Aorta (tissue), 5 donors: ENCODE data around the gene HSPA12A. TPM values are rescaled to one million over a fixed set of nuclear protein-coding genes. Genes with fewer than 3 reads are reported as not detected.
A peak's percentile ranks its signal among the peaks of the same experiment; 100 is the strongest.
"Not testable (repeated sequence)": the region's sequence is repeated elsewhere in the genome, so short reads cannot be mapped to it uniquely, and the experiment has no call there.

ENCODE experiments used
- ATAC-seq: fragments of 200-7000 bp; cut with Tn5 transposase; one replicate; pipeline ENCODE4 v1.9.1; 2022; ENCODE audit warnings: moderate library complexity; ENCODE audit not compliant: low FRiP score
- DNase-seq, 2 donors: peaks; one replicate each; pipeline ENCODE4 v3.0.0-alpha.2; 2020
- H3K27ac ChIP-seq, 2 donors: one replicate each; pipeline ENCODE4 v1.5.1; 2013; ENCODE audit warnings: low read length in 2 of 2, mild to moderate bottlenecking in 2 of 2, moderate library complexity in 2 of 2, control low read depth in 1 of 2, inconsistent platforms in 1 of 2, low read depth in 1 of 2
- H3K27me3 ChIP-seq, 2 donors: one replicate each; pipeline ENCODE4 v1.6.1; 2013; ENCODE audit warnings: control low read depth in 1 of 2, low read length in 1 of 2, mild to moderate bottlenecking in 1 of 2, moderate library complexity in 1 of 2; ENCODE audit not compliant: insufficient read depth in 2 of 2, control insufficient read depth in 1 of 2
- H3K36me3 ChIP-seq, 2 donors: one replicate each; pipeline ENCODE4 v1.6.1; 2013; ENCODE audit warnings: control low read depth in 1 of 2, low read length in 1 of 2, mild to moderate bottlenecking in 1 of 2; ENCODE audit not compliant: insufficient read depth in 2 of 2, control insufficient read depth in 1 of 2
- H3K4me1 ChIP-seq, 2 donors: one replicate each; pipeline ENCODE4 v1.6.1; 2013; ENCODE audit warnings: low read length in 2 of 2, control low read depth in 1 of 2, mild to moderate bottlenecking in 1 of 2, moderate library complexity in 1 of 2; ENCODE audit not compliant: insufficient read depth in 2 of 2, control insufficient read depth in 1 of 2
- H3K4me3 ChIP-seq, 2 donors: one replicate each; pipeline ENCODE4 v1.5.1; 2013; ENCODE audit warnings: low read length in 2 of 2, control low read depth in 1 of 2, mild to moderate bottlenecking in 1 of 2
- H3K9me3 ChIP-seq: one replicate; pipeline ENCODE4 v1.6.1; 2013; ENCODE audit warnings: mild to moderate bottlenecking, low read length; ENCODE audit not compliant: control insufficient read depth
- WGBS, 2 donors: extraction: QIAGEN DNeasy Blood & Tissue Kit; methylation state at CpG; one replicate each; pipeline ENCODE4 v1.1.7; 2013; 5-methylcytosine and 5-hydroxymethylcytosine counted together
- intact Hi-C, 2 donors: fragments of 100-400 bp; cut with DNase I; formaldehyde crosslinking; loops; one replicate each; pipeline versions ENCODE4 v1.14.2 to v1.15.0; 2022
- polyA plus RNA-seq, 2 donors: library from polyadenylated mRNA; stranded (reverse); fragments of 200-250 nt; gene quantifications; one replicate each; pipeline ENCODE4 v1.2.3, GENCODE V29; 2013
- total RNA-seq, 2 donors: library from RNA; stranded (reverse); fragmentation: NEBNext Ultra II Directional; extraction: Animal tissue kit (Norgen Biotek cat#: 25700); gene quantifications; one replicate each; pipeline ENCODE4 v1.2.1, GENCODE V29; 2021
- donor health status: healthy with polysubstance abuse.
- donor health status: Bipolar disorder and iron deficiency.
- donor health status: DM: no; HTN: no; CAD: no.
- donor health status: DM: no; HTN: no; CAD: no.
- donor health status: DM: yes; HTN: yes; CAD: no.

The HSPA12A gene
- total and polyA plus RNA-seq, 4 donors: 2.3 to 25.7 (median 10.2) TPM

- Histone ChIP-seq H3K4me3 (no peak overlapping the region), H3K27me3 (no peaks in the 10 kb centered on the region), H3K36me3 (no peaks in the 10 kb centered on the region), H3K9me3 (no peaks in the 10 kb centered on the region), H3K27ac (no peak overlapping the region), H3K4me1 (no peaks in the 10 kb centered on the region)
- 94 to 100% methylated on average over 2 of the region's 2 CpGs for WGBS, 2 donors
- ATAC-seq (no peak), DNase-seq (no peak)
- intact Hi-C loops: no loop called here
These were observed 24.3 kb downstream of the HSPA12A start for GRCh38 chr10:116718058-116718457.

DNA sequence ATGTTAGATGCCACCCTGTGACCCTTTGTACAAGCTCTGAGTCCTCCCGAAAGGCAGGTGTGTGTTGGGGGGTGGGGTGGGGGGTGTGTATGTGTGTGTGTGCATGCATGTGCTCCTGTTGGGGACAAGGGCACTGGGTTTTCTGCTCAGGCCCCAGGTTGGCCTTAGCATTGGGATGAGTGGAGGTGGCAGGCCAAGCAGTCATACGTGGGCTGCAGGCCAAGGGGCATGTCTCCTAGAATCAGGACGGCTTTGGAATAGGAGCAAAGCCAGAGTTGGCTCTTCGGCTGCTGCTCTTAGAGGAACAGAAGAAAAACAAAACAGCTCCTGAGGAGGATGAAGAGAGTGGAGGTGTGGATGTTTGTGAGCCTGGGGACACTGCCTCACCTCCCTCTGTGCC, 26.0 kb downstream of the HSPA12A start:
- no peaks in the 10 kb centered on the region for H3K27me3 ChIP-seq
- H3K36me3 ChIP-seq: no peaks in the 10 kb centered on the region
- no peak overlapping the region for H3K27ac ChIP-seq
- H3K4me1 ChIP-seq: no peaks in the 10 kb centered on the region
- intact Hi-C loops: no loop called here
- DNase-seq: no peak
- ATAC-seq: no peak
- 11 to 25% methylated on average over 4 of the region's 4 CpGs for WGBS, 2 donors
- H3K9me3 ChIP-seq: no peaks in the 10 kb centered on the region
- H3K4me3 ChIP-seq: no peak overlapping the region

DNA sequence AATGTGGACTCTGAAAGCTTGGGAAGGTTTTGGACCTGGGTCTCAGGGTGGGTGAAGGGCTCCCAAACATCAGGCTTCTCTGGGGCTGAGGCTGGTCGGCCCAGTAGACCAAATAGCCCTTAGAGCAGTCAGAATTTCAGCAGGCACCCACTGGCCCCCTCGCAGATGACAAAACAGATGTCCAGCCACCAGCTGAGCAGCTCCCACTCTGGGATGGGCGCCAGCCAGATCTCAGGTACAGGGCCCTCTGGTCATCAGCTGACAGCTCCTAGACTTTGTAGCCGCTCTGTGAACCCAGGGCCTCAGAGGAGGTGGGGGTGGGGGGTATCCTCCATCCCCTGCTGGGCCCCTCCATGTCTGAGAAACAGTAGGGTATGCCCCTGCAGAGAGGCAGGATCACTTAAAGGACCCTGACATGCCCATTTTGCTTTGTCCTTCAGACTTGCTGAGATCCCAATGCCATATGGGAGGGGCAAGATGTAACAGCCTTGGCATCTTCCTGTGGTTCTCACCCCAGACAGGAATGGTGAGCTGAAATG, 26.5 kb downstream of the HSPA12A start:
- intact Hi-C loops: no loop called here
- no peak overlapping the region for H3K27ac ChIP-seq

GRCh38 chr10:116715341-116715740, 27.0 kb downstream of the HSPA12A start:
- Histone ChIP-seq H3K4me3 (no peak overlapping the region), H3K4me1 (no peaks in the 10 kb centered on the region), H3K27ac (no peak overlapping the region), H3K27me3 (no peaks in the 10 kb centered on the region), H3K9me3 (no peaks in the 10 kb centered on the region), H3K36me3 (no peaks in the 10 kb centered on the region)
- DNase-seq: no peak
- 48 to 65% methylated on average over 4 of the region's 4 CpGs for WGBS, 2 donors
- intact Hi-C loops: no loop called here
- no peak for ATAC-seq

More for the DNA sequence above, 26.5 kb downstream of the HSPA12A start:
- DNase-seq (no peak), ATAC-seq (peak; percentile 19)
- no peak overlapping the region for H3K4me3 ChIP-seq
- no peaks in the 10 kb centered on the region for H3K9me3 ChIP-seq
- 94% methylated on average over 4 of the region's 4 CpGs for WGBS, 2 donors
- H3K36me3 ChIP-seq: no peaks in the 10 kb centered on the region
- no peaks in the 10 kb centered on the region for H3K4me1 ChIP-seq
- H3K27me3 ChIP-seq: no peaks in the 10 kb centered on the region

- 50 to 93% methylated on average over 1 of the region's 1 CpG for WGBS, 2 donors
- H3K4me3 ChIP-seq: no peak overlapping the region
- H3K36me3 ChIP-seq: no peaks in the 10 kb centered on the region
- intact Hi-C loops: no loop called here
- DNase-seq (no peak), ATAC-seq (no peak)
- H3K27ac ChIP-seq: no peak overlapping the region
- H3K9me3 ChIP-seq: no peaks in the 10 kb centered on the region
- no peaks in the 10 kb centered on the region for H3K27me3 ChIP-seq
- H3K4me1 ChIP-seq: no peaks in the 10 kb centered on the region
These were observed 28.5 kb downstream of the HSPA12A start for GRCh38 chr10:116713846-116714245.

DNA sequence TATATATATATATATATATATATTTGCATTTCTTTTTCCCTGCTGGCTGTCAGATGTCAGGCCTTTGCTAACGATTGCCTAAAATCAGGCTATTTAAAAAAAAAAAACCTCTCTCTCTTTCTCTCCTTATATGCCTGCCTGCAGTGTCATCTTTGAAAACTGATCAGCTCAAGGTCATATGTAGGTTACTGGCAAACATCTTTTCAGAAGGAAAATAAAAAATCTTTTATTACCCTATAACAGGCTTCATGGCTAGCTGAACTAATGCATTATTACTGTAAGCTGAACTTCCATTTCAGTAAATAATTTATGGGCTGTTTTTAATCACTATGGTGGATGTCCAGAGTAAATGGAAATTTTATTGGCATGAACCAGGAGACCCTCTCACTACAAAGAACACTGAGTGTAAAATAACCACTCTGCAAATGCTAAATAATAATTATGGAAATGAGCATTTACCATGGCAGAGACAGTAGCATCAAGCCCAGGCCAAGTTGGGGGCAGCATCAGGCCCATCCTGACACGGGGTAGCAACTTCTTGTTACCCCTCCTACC, 29.3 kb downstream of the HSPA12A start:
- Histone ChIP-seq H3K4me1 (peaks cover 0 to under 1% of the 10 kb centered on the region in 2 donors), H3K27ac (no peak overlapping the region), H3K9me3 (no peaks in the 10 kb centered on the region), H3K27me3 (no peaks in the 10 kb centered on the region), H3K36me3 (no peaks in the 10 kb centered on the region), H3K4me3 (no peak overlapping the region)
- ATAC-seq: no peak
- intact Hi-C loops: no loop called here
- DNase-seq: no peak
- 86 to 87% methylated on average over 2 of the region's 2 CpGs for WGBS, 2 donors

- no peak overlapping the region for H3K4me3 ChIP-seq
- intact Hi-C loops: no loop called here
- H3K9me3 ChIP-seq: no peaks in the 10 kb centered on the region
- peaks cover 0 to 1% of the 10 kb centered on the region in 2 donors for H3K4me1 ChIP-seq
- no peak overlapping the region for H3K27ac ChIP-seq
- WGBS, 2 donors: 50 to 64% methylated on average over 3 of the region's 3 CpGs
- no peak for ATAC-seq
- no peaks in the 10 kb centered on the region for H3K36me3 ChIP-seq
- DNase-seq: no peak
- H3K27me3 ChIP-seq: no peaks in the 10 kb centered on the region
These were observed 29.8 kb downstream of the HSPA12A start for GRCh38 chr10:116712519-116712918.

DNA sequence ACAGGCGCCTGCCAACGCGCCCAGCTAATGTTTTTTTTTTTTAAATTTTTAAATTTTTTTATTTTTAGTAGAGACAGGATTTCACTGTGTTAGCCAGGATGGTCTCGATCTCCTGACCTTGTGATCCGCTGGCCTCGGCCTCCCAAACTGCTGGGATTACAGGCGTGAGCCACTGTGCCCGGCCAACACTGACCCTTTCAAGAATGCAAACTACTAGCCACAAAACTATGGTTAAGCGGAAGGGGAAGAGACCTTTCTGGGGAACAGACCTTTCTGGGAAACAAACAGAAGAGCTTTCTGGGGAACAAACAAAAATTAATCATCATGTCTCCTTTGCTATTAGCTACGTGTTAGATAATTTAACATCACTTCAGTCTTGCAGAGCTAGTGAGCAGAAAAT, 30.6 kb downstream of the HSPA12A start:
- H3K4me3 ChIP-seq, H3K4me1 ChIP-seq, DNase-seq, intact Hi-C loops, ATAC-seq, H3K36me3 ChIP-seq, H3K27me3 ChIP-seq, H3K9me3 ChIP-seq, H3K27ac ChIP-seq: not testable (repeated sequence)
- WGBS, 2 donors: 92 to 96% methylated on average over 10 of the region's 10 CpGs

- Histone ChIP-seq H3K27ac (no peak overlapping the region), H3K9me3 (no peaks in the 10 kb centered on the region), H3K27me3 (no peaks in the 10 kb centered on the region), H3K4me3 (no peak overlapping the region), H3K4me1 (peaks cover 0 to 1% of the 10 kb centered on the region in 2 donors), H3K36me3 (no peaks in the 10 kb centered on the region)
- intact Hi-C loops: no loop called here
- 96% methylated on average over 4 of the region's 4 CpGs for WGBS, 2 donors
- DNase-seq: no peak
- ATAC-seq: no peak
These were observed 32.3 kb downstream of the HSPA12A start for GRCh38 chr10:116710076-116710475.
